Upper lobe of left lung (tissue), 4 donors: ENCODE measurements around the gene TSSK2.

Experiments used
- CTCF ChIP-seq, 6 experiments: fragments of 450-650 bp in 4 of 6; fragments of 200-600 bp in 2 of 6; sonication (generic) in 2 of 6; IDR thresholded peaks; one replicate each; pipeline ENCODE4 v1.5.1; 2016 to 2019; ENCODE audit warnings: antibody characterized with exemption in 6 of 6
- EP300 ChIP-seq, 4 donors: sonication (generic); formaldehyde crosslinking; IDR thresholded peaks; one replicate each; pipeline ENCODE4 v1.5.1; 2017; ENCODE audit warnings: antibody characterized with exemption in 4 of 4, control low read depth in 2 of 4
- POLR2A ChIP-seq, 4 donors: fragments of 450-650 bp; IDR thresholded peaks; one replicate each; pipeline ENCODE4 v1.5.1; 2016 to 2017; ENCODE audit warnings: antibody characterized with exemption in 4 of 4, mild to moderate bottlenecking in 2 of 4
- POLR2AphosphoS5 ChIP-seq, 2 donors: sonication (generic); formaldehyde crosslinking; IDR thresholded peaks; one replicate each; pipeline ENCODE4 v1.5.1; 2017; ENCODE audit warnings: antibody characterized with exemption in 2 of 2

GRCh38 chr22:19088866-19089595 is 42.1 kb upstream of the TSSK2 start:
- TF ChIP-seq CTCF (IDR thresholded peaks at IDR 0.05): no peak
- TF ChIP-seq POLR2A (IDR thresholded peaks at IDR 0.05): no peak
- no peak for TF ChIP-seq EP300 (IDR thresholded peaks at IDR 0.05)
- TF ChIP-seq POLR2AphosphoS5 (IDR thresholded peaks at IDR 0.05): no peak
